Subcutaneous adipose tissue (tissue), 4 donors: ENCODE data around the gene PCSK4. TPM values are rescaled to one million over a fixed set of nuclear protein-coding genes. Genes with fewer than 3 reads are reported as not detected.

ENCODE experiments used
- total RNA-seq, 4 donors: library from RNA; depleted of rRNA; stranded (reverse); fragments of >200 nt; gene quantifications; one replicate each; pipeline ENCODE4 v1.1.0, GENCODE V29; 2016
- TF ChIP-seq, protein P1 (sequence below): fragments of 450-650 bp; IDR thresholded peaks from one replicate; pipeline ENCODE4 v1.5.1; 2016; ENCODE audit warnings: low read depth, mild to moderate bottlenecking, control low read depth, antibody characterized with exemption, moderate library complexity

PCSK4 gene
- total RNA-seq, 4 donors from 2014 or later: 0.65 to 2.6 (median 1.8) TPM

DNA sequence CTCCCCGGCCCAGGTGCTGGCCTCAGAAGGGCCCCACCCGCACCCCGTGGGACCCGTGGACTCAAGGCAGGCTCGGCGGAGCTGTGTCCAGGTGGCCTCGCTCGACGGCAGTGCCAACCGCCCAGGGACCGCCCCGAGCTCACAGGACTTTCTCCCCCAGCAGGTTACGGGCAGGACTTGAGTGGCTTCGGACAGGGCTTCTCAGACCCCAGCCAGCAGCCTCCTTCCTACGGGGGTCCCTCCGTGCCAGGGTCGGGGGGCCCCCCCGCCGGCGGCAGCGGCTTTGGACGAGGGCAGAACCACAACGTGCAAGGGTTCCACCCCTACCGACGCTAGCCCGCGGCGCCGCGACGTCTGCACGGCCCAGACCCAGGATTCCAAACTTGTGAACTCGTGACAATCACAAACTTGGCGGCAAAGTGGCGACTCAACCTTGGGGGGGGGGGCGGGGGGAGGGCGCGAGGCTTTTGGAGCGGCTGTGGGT lies 55.5 kb downstream of the PCSK4 start:
- TF ChIP-seq, protein P1, sequence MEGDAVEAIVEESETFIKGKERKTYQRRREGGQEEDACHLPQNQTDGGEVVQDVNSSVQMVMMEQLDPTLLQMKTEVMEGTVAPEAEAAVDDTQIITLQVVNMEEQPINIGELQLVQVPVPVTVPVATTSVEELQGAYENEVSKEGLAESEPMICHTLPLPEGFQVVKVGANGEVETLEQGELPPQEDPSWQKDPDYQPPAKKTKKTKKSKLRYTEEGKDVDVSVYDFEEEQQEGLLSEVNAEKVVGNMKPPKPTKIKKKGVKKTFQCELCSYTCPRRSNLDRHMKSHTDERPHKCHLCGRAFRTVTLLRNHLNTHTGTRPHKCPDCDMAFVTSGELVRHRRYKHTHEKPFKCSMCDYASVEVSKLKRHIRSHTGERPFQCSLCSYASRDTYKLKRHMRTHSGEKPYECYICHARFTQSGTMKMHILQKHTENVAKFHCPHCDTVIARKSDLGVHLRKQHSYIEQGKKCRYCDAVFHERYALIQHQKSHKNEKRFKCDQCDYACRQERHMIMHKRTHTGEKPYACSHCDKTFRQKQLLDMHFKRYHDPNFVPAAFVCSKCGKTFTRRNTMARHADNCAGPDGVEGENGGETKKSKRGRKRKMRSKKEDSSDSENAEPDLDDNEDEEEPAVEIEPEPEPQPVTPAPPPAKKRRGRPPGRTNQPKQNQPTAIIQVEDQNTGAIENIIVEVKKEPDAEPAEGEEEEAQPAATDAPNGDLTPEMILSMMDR: no peak

DNA sequence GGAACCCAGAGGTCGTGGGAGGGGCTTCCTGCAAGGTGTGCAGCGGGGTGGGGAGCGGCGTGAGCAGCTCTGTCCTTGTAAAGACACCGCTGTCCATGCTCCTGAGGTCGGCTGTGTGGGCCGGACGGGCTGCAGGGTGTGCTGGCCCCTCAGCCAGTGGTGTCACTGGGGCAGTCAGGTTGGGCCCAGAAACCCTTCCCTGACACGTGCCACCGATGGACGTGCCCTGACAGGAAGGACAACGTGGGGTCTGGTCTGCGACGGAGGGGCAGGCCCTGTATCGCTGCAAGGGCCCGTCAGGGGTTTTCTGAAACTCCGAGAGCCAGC lies 56.1 kb downstream of the PCSK4 start:
- TF ChIP-seq, protein P1: no peak

DNA sequence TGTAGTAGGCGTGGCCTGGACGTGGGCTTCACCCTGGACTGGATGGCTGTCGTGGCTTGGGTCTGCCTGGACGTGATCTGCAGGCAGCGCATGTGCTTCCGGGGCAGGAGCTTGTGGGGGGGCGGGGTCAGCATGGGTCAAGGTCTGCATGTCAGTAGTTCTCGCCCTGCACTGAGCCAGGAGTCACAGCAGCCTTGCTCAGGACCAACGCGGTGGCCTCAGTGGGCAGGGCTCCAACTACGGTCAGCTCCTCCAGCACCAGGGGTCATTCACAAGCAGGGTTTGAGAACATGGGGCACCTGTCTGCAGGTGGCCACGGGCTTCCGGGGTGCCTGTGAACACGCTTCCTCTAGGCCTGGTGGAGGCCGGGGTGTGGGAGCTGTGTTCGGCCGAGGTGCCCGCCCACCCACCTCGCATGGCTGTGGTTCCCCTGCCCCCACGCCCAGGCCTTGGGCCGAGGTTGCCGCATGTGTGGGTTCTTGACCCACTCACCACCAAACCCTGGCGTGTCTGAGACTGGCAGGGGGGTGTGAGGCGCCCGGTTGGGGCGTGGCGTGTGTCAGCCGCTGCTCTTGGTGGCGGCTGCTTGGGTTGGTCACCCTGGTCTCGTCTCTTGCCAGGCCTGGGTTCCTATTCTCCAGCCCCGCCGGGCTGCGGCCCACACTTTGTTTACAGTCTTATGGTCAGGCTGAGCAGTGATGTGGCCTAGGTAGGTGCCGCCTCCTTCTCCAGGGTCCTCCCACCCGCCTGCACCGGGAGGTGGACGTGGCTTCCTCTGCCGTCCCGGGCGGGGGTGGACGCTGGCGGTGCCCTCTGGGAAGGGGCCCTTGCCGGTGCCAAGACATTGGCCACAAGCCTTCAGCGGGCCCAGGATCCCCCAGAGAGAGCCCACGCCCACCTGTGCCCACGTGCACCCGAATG lies 56.8 kb downstream of the PCSK4 start:
- TF ChIP-seq, protein P1: no peak

DNA sequence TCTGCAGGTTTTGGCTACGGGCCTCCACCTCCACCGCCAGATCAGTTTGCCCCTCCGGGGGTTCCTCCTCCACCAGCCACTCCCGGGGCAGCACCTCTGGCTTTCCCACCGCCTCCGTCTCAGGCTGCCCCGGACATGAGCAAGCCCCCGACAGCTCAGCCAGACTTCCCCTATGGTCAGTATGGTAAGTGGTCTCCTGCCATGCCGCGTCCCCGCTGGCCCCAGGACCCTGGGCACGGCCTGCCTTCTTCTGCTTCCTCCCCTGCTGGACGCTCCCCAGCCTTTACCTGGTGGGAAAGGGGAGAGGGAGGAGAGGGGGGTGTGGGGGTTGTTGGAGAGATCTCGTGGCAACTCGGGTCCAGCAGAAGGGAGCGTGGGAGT lies 57.7 kb downstream of the PCSK4 start:
- TF ChIP-seq, protein P1: no peak

DNA sequence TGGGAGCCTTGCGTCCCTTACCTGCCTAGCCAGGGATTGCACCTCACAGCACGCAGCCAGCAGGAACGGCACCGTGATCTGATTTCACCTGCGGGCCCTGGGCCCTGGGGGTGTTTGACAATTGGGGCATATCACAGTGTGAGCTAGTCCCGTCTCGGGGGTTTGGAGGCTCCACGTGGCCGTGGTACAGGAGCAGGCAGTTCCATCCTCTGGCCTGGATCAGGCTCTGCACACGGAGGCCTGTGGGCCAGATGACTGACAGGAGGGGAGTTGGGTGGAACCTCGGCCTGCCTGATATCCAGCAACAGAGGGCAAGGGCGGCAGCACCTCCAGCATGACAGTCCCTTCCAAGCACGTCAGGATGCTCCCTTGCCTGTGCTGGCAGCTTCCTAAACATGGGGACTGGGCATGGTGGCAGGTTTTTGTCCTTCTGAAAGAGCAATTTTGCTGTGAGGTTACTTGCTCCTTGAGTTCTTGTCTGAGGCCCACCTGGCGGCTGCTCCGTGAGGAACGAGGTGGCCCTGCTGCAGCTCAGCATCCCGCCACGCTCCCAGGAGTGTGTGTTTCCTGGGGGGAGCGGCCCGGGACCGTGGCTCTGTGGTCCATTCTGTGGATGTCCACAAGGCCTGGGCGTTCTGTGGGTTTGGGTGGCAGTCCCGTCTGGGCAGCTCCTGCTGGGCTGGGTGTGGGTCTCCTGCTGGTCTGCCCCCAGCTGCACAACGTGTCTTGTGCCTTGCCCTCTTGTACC lies 58.2 kb downstream of the PCSK4 start:
- TF ChIP-seq, protein P1: no peak

Other genes with a start within 250 kb of the PCSK4 start
- gene ATP5F1D, start 248.6 kb downstream of the PCSK4 start, total RNA-seq: 100 to 1,000 TPM in 1 of 4 donors, 10 to 100 TPM in 3; 47.9 to 118 (median 66.1) TPM
- 10 to 100 TPM in 2 of 4 donors, 1 to 10 TPM in 2; 8.0 to 43.1 (median 12.2) TPM for gene MIDN, start 241.8 kb downstream of the PCSK4 start, total RNA-seq
- gene CIRBP, start 221.0 kb downstream of the PCSK4 start, total RNA-seq: 100 to 1,000 TPM; 159 to 753 (median 413) TPM
- gene FAM174C, start 214.8 kb downstream of the PCSK4 start, total RNA-seq: 10 to 100 TPM; 37.4 to 76.7 (median 46.7) TPM
- not detected for gene EFNA2, start 204.5 kb downstream of the PCSK4 start, total RNA-seq
- 100 to 1,000 TPM in 2 of 4 donors, 10 to 100 TPM in 2; 38.5 to 105 (median 95.6) TPM for gene NDUFS7, start 106.4 kb downstream of the PCSK4 start, total RNA-seq
- gene GAMT, start 88.8 kb downstream of the PCSK4 start, total RNA-seq: 10 to 100 TPM in 3 of 4 donors, 1 to 10 TPM in 1; 4.2 to 29.3 (median 17.2) TPM
- 10 to 100 TPM; 25.8 to 46.7 (median 33.6) TPM for gene DAZAP1, start 82.8 kb downstream of the PCSK4 start, total RNA-seq
- gene RPS15, start 52.0 kb downstream of the PCSK4 start, total RNA-seq: 1,000 to 10,000 TPM; 2,032 to 3,816 (median 2,914) TPM
- gene APC2, start 40.2 kb downstream of the PCSK4 start, total RNA-seq: under 1 TPM in 3 of 4 donors, not detected in 1; 0.17 to 0.22 (median 0.19) TPM
- gene C19orf25, start 11.1 kb downstream of the PCSK4 start, total RNA-seq: 10 to 100 TPM in 3 of 4 donors, 1 to 10 TPM in 1; 2.9 to 29.4 (median 19.5) TPM
- gene REEP6, start 831 bp upstream of the PCSK4 start, total RNA-seq: 10 to 100 TPM in 1 of 4 donors, 1 to 10 TPM in 3; 3.1 to 19.0 (median 3.7) TPM
- gene ADAMTSL5, start 22.7 kb upstream of the PCSK4 start, total RNA-seq: 1 to 10 TPM in 1 of 4 donors, under 1 TPM in 1, not detected in 2; 0.51 to 1.3 TPM
- not detected for gene PLK5, start 33.7 kb upstream of the PCSK4 start, total RNA-seq
- gene MEX3D, start 78.0 kb upstream of the PCSK4 start, total RNA-seq: 1 to 10 TPM; 4.9 to 7.9 (median 6.5) TPM
- gene MBD3, start 102.5 kb upstream of the PCSK4 start, total RNA-seq: 10 to 100 TPM; 31.0 to 83.6 (median 35.5) TPM
- 10 to 100 TPM; 55.0 to 76.8 (median 73.8) TPM for gene UQCR11, start 115.1 kb upstream of the PCSK4 start, total RNA-seq
- gene TCF3, start 162.3 kb upstream of the PCSK4 start, total RNA-seq: 10 to 100 TPM; 13.0 to 34.8 (median 22.9) TPM